ENCODE results near the gene CEACAM18. TPM values are rescaled to one million over a fixed set of nuclear protein-coding genes. Genes with fewer than 3 reads are reported as not detected.

CEACAM18 gene
- total and polyA plus RNA-seq, 12 donors, result not detected

GRCh38 chr19:51513968-51514367 is 35.6 kb downstream of the CEACAM18 start:
- 32 to 37% methylated on average over 2 of the region's 2 CpGs for WGBS, 2 donors
- no peak for ATAC-seq
- H3K36me3 ChIP-seq, result no peaks in the 10 kb centered on the region
- peaks cover 0 to 5% (median 0%) of the 10 kb centered on the region in 11 donors for H3K9me3 ChIP-seq
- H3K4me1 ChIP-seq, result peaks cover 0 to 8% (median 0%) of the 10 kb centered on the region in 9 donors
- no peak for TF ChIP-seq CTCF (IDR thresholded peaks at IDR 0.05)
- H3K27ac ChIP-seq, result no peak overlapping the region
- no peak overlapping the region for H3K4me3 ChIP-seq
- intact Hi-C loops (cut with DNase I), result loop anchor here in 2 of 10 donors (5.0 to 10.0 kb wide), 2 partner anchors 177 to 179 kb away; no protein-coding TSS in a partner anchor
- DNase-seq, result no peak
- H3K27me3 ChIP-seq, result peaks cover 0 to 47% (median 27%) of the 10 kb centered on the region in 7 donors

- no peak overlapping the region for H3K4me3 ChIP-seq
- intact Hi-C loops (cut with DNase I), result loop anchor here in 2 of 10 donors (5.0 to 10.0 kb wide), 2 partner anchors 178 to 180 kb away; no protein-coding TSS in a partner anchor
- peaks cover 0 to 5% (median 0%) of the 10 kb centered on the region in 11 donors for H3K9me3 ChIP-seq
- TF ChIP-seq CTCF (IDR thresholded peaks at IDR 0.05), result peak; percentile 49 to 81 (median 74)
- WGBS, 2 donors, result 14 to 16% methylated on average over 3 of the region's 3 CpGs
- no peaks in the 10 kb centered on the region for H3K36me3 ChIP-seq
- DNase-seq, result no peak
- peaks cover 0 to 46% (median 34%) of the 10 kb centered on the region in 7 donors for H3K27me3 ChIP-seq
- peak in 2 of 8 donors; percentile 54 to 58 for ATAC-seq
- H3K27ac ChIP-seq, result no peak overlapping the region
- peaks cover 0 to 2% (median 0%) of the 10 kb centered on the region in 9 donors for H3K4me1 ChIP-seq
Observed at GRCh38 chr19:51514866-51515481, 36.6 kb downstream of the CEACAM18 start.

DNA sequence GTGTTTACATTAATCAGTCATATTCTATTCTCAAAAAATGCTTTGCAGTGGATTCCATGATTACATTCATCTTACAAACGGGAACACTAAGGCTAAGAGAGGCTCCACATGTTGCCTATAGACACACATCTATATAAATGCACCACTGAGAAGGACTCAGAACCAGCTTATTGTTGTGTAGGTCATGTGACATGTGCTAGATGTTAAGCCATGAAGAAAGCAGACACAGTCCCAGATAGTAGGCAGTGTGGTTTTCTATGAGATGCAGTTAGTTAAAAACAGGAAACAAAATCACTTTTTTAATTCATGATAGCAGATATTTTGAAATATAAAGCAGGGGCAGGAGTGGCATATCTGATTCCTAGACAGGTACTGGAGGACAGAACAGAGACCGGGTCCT is 42.4 kb downstream of the CEACAM18 start:
- Histone ChIP-seq H3K36me3 (no peaks in the 10 kb centered on the region), H3K4me1 (no peaks in the 10 kb centered on the region), H3K27me3 (peaks cover 0 to 47% (median 16%) of the 10 kb centered on the region in 7 donors), H3K27ac (no peak overlapping the region), H3K9me3 (peaks cover 0 to 14% (median 0%) of the 10 kb centered on the region in 11 donors), H3K4me3 (no peak overlapping the region)
- ATAC-seq (no peak), DNase-seq (no peak)
- TF ChIP-seq CTCF (IDR thresholded peaks at IDR 0.05), result no peak
- intact Hi-C loops (cut with DNase I), result no loop called here
- 49 to 51% methylated on average over 2 of the region's 2 CpGs for WGBS, 2 donors

GRCh38 chr19:51521357-51521756 is 43.0 kb downstream of the CEACAM18 start:
- Histone ChIP-seq H3K4me3 (no peak overlapping the region), H3K9me3 (peaks cover 0 to 14% (median 0%) of the 10 kb centered on the region in 11 donors), H3K36me3 (no peaks in the 10 kb centered on the region), H3K4me1 (no peaks in the 10 kb centered on the region), H3K27me3 (peaks cover 0 to 47% (median 16%) of the 10 kb centered on the region in 7 donors), H3K27ac (no peak overlapping the region)
- 74 to 84% methylated on average over 2 of the region's 2 CpGs for WGBS, 2 donors
- DNase-seq, result no peak
- no peak for ATAC-seq
- intact Hi-C loops (cut with DNase I), result no loop called here
- no peak for TF ChIP-seq CTCF (IDR thresholded peaks at IDR 0.05)
